Naive thymus-derived CD4-positive, alpha-beta T cell (primary cell): ENCODE results near the gene IL23A. TPM values are rescaled to one million over a fixed set of nuclear protein-coding genes. Genes with fewer than 3 reads are reported as not detected.
"Not testable (repeated sequence)": the region's sequence is repeated elsewhere in the genome, so short reads cannot be mapped to it uniquely, and the experiment has no call there.

Experiments
- ATAC-seq: fragments of 150-1000 bp; cut with Tn5 transposase; 2 replicates; pipeline ENCODE4 v1.10.0; 2021; ENCODE audit warnings: mild to moderate bottlenecking, moderate library complexity
- CTCF ChIA-PET: fragments of 350-600 bp; sonication (Branson Sonifier 250); formaldehyde crosslinking; loops from one replicate; lab custom pipeline; 2021; ENCODE audit warnings: antibody characterized with exemption; lab: Charles Lee
- POLR2A ChIA-PET: fragments of 350-600 bp; sonication (Branson Sonifier 250); formaldehyde crosslinking; loops from one replicate; lab custom pipeline; 2021; ENCODE audit warnings: antibody characterized with exemption, inconsistent platforms; lab: Charles Lee
- DNase-seq, 9 donors: peaks; one replicate each; pipeline versions ENCODE4 v3.0.0 to v3.0.0-alpha.2; 2020 to 2022; ENCODE audit warnings: mixed read lengths in 1 of 9
- H3K27ac ChIP-seq: one replicate; pipeline ENCODE4 v1.7.0; 2013; ENCODE audit warnings: mild to moderate bottlenecking, low read depth, low read length, moderate library complexity
- H3K27me3 ChIP-seq, 2 donors: one replicate each; pipeline ENCODE4 v1.7.0; 2013; ENCODE audit warnings: low read length in 2 of 2, mild to moderate bottlenecking in 2 of 2, moderate library complexity in 2 of 2; ENCODE audit not compliant: control insufficient read depth in 2 of 2, insufficient read depth in 2 of 2
- H3K36me3 ChIP-seq, 3 experiments: 1 replicate in 2 of 3; 2 replicates in 1 of 3; pipeline ENCODE4 v1.7.0; 2013; ENCODE audit warnings: low read length in 3 of 3, mild to moderate bottlenecking in 3 of 3, moderate library complexity in 1 of 3; ENCODE audit not compliant: insufficient read depth in 3 of 3, control insufficient read depth in 2 of 3
- H3K4me1 ChIP-seq, 2 donors: one replicate each; pipeline ENCODE4 v1.7.0; 2013; ENCODE audit warnings: low read length in 2 of 2, mild to moderate bottlenecking in 2 of 2, moderate library complexity in 1 of 2; ENCODE audit not compliant: control insufficient read depth in 2 of 2, insufficient read depth in 2 of 2
- H3K4me3 ChIP-seq: 2 replicates; pipeline ENCODE4 v1.7.0; 2013; ENCODE audit warnings: mild to moderate bottlenecking, low read length
- H3K9me3 ChIP-seq, 3 experiments: 1 replicate in 2 of 3; 2 replicates in 1 of 3; pipeline ENCODE4 v1.7.0; 2013; ENCODE audit warnings: low read length in 3 of 3; ENCODE audit not compliant: control insufficient read depth in 2 of 3
- H3K27ac Mint-ChIP-seq, 9 donors: one replicate each; pipeline ENCODE4 v1.8.0; 2020 to 2022; ENCODE audit warnings: mixed read lengths in 9 of 9, mild to moderate bottlenecking in 8 of 9, moderate library complexity in 5 of 9, inconsistent platforms in 2 of 9
- H3K27me3 Mint-ChIP-seq, 5 donors: one replicate each; pipeline ENCODE4 v1.8.0; 2021 to 2022; ENCODE audit warnings: mixed read lengths in 5 of 5, mild to moderate bottlenecking in 1 of 5
- H3K36me3 Mint-ChIP-seq, 5 donors: one replicate each; pipeline ENCODE4 v1.8.0; 2020 to 2022; ENCODE audit warnings: mixed read lengths in 5 of 5, mild to moderate bottlenecking in 3 of 5, inconsistent platforms in 1 of 5
- H3K4me1 Mint-ChIP-seq, 7 donors: one replicate each; pipeline ENCODE4 v1.8.0; 2020 to 2022; ENCODE audit warnings: mixed read lengths in 7 of 7, mild to moderate bottlenecking in 3 of 7, inconsistent platforms in 1 of 7
- H3K4me3 Mint-ChIP-seq, 10 donors: one replicate each; pipeline ENCODE4 v1.8.0; 2020 to 2022; ENCODE audit warnings: mild to moderate bottlenecking in 10 of 10, mixed read lengths in 10 of 10, moderate library complexity in 6 of 10, inconsistent platforms in 2 of 10
- H3K9me3 Mint-ChIP-seq, 11 donors: one replicate each; pipeline ENCODE4 v1.8.0; 2020 to 2022; ENCODE audit warnings: mixed read lengths in 11 of 11, mild to moderate bottlenecking in 4 of 11, inconsistent platforms in 1 of 11, moderate library complexity in 1 of 11
- intact Hi-C, 2 donors: fragments of 100-400 bp; cut with micrococcal nuclease; formaldehyde crosslinking; loops; one replicate each; pipeline ENCODE4 v1.15.1; 2023
- polyA plus RNA-seq, 2 donors: library from polyadenylated mRNA; unstranded; fragments of 300-500 nt; fragmentation: Illumina TruSeq; gene quantifications; one replicate each; pipeline ENCODE4 v1.2.3, GENCODE V29; 2021
- total RNA-seq, 6 experiments: library from RNA in 5 of 6; stranded (reverse) in 5 of 6; gene quantifications; 1 replicate in 5 of 6; 2 replicates in 1 of 6; pipeline ENCODE4 v1.2.3 and lab custom pipeline; 2021 to 2026

Gene IL23A
- total and polyA plus RNA-seq, 7 experiments from 2014 or later = 14.4 to 42.0 (median 20.1) TPM

DNA sequence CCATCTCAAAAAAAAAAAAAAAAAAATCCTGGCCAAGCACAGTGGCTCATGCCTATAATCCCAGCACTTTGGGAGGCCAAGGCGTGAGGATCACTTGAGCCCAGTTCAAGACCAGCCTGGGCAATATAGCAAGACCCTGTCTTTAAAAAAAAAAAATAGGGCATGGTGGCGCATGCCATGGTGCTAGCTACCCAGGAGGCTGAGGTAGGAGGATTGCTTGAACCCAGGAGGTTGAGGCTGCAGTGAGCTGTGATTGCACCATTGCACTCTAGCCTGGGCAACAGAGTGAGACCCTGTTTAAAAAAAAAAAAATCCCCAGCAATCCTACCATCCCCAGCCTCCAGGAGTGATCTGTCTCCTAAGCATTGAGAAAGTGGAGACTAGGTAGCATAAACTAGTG, 3.6 kb downstream of the IL23A start:
- ATAC-seq, H3K27me3 ChIP-seq, H3K9me3 Mint-ChIP-seq, DNase-seq, intact Hi-C loops, H3K9me3 ChIP-seq, H3K4me3 ChIP-seq, H3K27me3 Mint-ChIP-seq, H3K4me3 Mint-ChIP-seq: not testable (repeated sequence)
- ChIA-PET POLR2A (interaction anchor here (0.7 to 5.4 kb wide), 4 partner anchors 9 to 30 kb away, joined by 3 to 41 read pairs (median 5); partner anchors contain the start of genes PAN2 and STAT2), CTCF (interaction anchor here (0.6 to 0.7 kb wide), 2 partner anchors 31 to 122 kb away, joined by 3 to 5 read pairs; no protein-coding TSS in a partner anchor)
- Histone ChIP-seq H3K27ac (peak overlapping the region; percentile 7), H3K4me1 (peaks cover 22 to 24% of the 10 kb centered on the region in 2 donors), H3K36me3 (peaks cover 0 to 55% (median 5%) of the 10 kb centered on the region in 3 experiments)
- Mint-ChIP-seq H3K36me3 (peaks cover 15 to 38% (median 30%) of the 10 kb centered on the region in 5 donors), H3K4me1 (peaks cover 16 to 46% (median 36%) of the 10 kb centered on the region in 7 donors), H3K27ac (peak overlapping the region in 6 of 9 donors; percentile 57 to 82 (median 70))

DNA sequence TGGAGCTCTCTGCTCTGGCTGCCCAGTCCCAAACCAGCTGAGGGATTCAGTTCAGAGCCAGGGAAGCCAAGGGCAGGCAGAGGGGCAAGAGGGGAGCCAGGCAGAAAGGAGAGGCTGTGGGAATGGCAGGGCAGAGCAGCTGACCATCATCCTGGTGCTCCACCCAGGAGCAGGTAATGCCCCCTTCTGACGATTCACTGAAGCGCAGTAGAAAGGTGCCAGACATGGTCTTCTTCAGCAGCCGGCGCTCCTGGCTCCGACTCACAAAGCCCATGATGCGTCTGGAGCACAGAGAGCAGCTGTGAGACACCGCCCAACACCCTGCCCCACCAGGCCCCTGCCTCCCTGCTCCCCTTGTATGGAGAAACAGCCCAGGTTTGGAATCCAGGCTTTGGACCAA, 8.0 kb downstream of the IL23A start:
- Histone ChIP-seq H3K9me3 (no peaks in the 10 kb centered on the region), H3K4me1 (no peaks in the 10 kb centered on the region), H3K27ac (no peak overlapping the region), H3K36me3 (peaks cover 20 to 87% (median 31%) of the 10 kb centered on the region in 3 experiments), H3K27me3 (no peaks in the 10 kb centered on the region), H3K4me3 (no peak overlapping the region)
- Mint-ChIP-seq H3K36me3 (peaks cover 23 to 52% (median 33%) of the 10 kb centered on the region in 5 donors), H3K9me3 (no peaks in the 10 kb centered on the region), H3K4me1 (peaks cover 0 to 6% (median 2%) of the 10 kb centered on the region in 7 donors), H3K4me3 (no peak overlapping the region), H3K27ac (peak overlapping the region in 7 of 9 donors; percentile 13 to 75 (median 51)), H3K27me3 (no peaks in the 10 kb centered on the region)
- intact Hi-C loops = loop anchor here in 1 of 2 donors (1.0 kb wide), 1 partner anchor 12 kb away; no protein-coding TSS in a partner anchor
- ChIA-PET CTCF (interaction anchor here (0.7 to 0.8 kb wide), 2 partner anchors 9 to 13 kb away, joined by 3 read pairs; partner anchors contain the start of gene STAT2), POLR2A (interaction anchor here (1.1 kb wide), 1 partner anchor 31 kb away, joined by 4 read pairs; the partner anchor contains the start of gene CNPY2)
- peak; percentile 22 for ATAC-seq
- DNase-seq = no peak

DNA sequence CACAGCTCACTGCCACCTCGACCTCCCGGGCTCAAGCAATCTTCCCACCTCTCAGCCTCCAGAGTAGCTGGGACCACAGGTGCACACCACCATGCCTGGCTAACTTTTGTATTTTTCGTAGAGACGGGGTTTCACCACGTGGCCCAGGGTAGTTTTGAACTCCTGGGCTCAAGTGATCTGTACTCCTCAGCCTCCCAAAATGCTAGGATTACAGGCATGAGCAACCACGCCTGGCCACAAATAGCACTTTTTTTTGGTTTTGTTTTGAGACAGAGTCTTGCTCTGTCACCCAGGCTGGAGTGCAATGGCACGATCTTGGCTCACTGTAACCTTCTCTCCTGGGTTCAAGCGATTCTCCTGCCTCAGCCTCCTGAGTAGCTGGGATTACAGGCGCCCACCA, 8.6 kb downstream of the IL23A start:
- DNase-seq, intact Hi-C loops, H3K9me3 Mint-ChIP-seq, ATAC-seq, H3K4me3 Mint-ChIP-seq, H3K4me1 Mint-ChIP-seq, H3K4me1 ChIP-seq, H3K4me3 ChIP-seq, H3K27me3 Mint-ChIP-seq, H3K27ac ChIP-seq, H3K9me3 ChIP-seq, H3K27me3 ChIP-seq: not testable (repeated sequence)
- peaks cover 20 to 90% (median 31%) of the 10 kb centered on the region in 3 experiments for H3K36me3 ChIP-seq
- Mint-ChIP-seq H3K27ac (peak overlapping the region in 2 of 9 donors; percentile 46 to 67), H3K36me3 (peaks cover 25 to 50% (median 33%) of the 10 kb centered on the region in 5 donors)
- ChIA-PET POLR2A (interaction anchor here (1.1 kb wide), 1 partner anchor 13 kb away, joined by 5 read pairs; the partner anchor contains the start of gene STAT2), CTCF (interaction anchor here (0.7 to 1.2 kb wide), 2 partner anchors 12 to 13 kb away, joined by 3 to 5 read pairs; partner anchors contain the start of gene STAT2)

DNA sequence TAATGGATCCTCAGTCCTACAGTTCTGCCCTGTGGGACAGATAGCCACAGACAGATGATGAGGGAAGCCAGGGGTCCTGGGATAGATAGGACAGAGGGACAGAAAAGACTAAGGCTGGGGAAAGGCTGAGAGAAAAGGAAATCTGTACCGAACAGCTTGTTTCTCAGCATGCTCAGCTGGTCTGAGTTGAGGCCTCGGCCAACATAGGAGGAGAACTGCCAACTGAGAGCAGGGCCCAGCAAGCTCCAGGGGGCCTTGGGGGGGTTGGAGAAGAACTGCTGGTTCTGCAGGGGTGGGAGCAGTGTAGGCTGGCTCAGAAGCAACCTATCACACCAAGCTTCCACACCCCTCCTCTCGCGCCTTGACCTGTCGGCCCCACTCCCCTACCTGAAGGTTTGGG, 10.1 kb downstream of the IL23A start:
- Mint-ChIP-seq H3K36me3 (peaks cover 21 to 41% (median 25%) of the 10 kb centered on the region in 5 donors), H3K9me3 (no peaks in the 10 kb centered on the region), H3K27ac (peak overlapping the region in 5 of 9 donors; percentile 14 to 62 (median 23)), H3K4me3 (no peak overlapping the region), H3K4me1 (peaks cover 0 to 4% (median 0%) of the 10 kb centered on the region in 7 donors), H3K27me3 (no peaks in the 10 kb centered on the region)
- no peaks in the 10 kb centered on the region for H3K4me1 ChIP-seq
- no peak overlapping the region for H3K27ac ChIP-seq
- POLR2A ChIA-PET = interaction anchor here (0.9 to 1.5 kb wide), 3 partner anchors 11 to 32 kb away, joined by 3 to 5 read pairs (median 3); partner anchors contain the start of gene STAT2
- no peaks in the 10 kb centered on the region for H3K27me3 ChIP-seq
- intact Hi-C loops = no loop called here
- H3K9me3 ChIP-seq = no peaks in the 10 kb centered on the region
- CTCF ChIA-PET = interaction anchor here (1.0 kb wide), 1 partner anchor 11 kb away, joined by 4 read pairs; the partner anchor contains the start of gene STAT2
- peaks cover 20 to 89% (median 31%) of the 10 kb centered on the region in 3 experiments for H3K36me3 ChIP-seq
- no peak for DNase-seq
- H3K4me3 ChIP-seq = no peak overlapping the region
- ATAC-seq = no peak

DNA sequence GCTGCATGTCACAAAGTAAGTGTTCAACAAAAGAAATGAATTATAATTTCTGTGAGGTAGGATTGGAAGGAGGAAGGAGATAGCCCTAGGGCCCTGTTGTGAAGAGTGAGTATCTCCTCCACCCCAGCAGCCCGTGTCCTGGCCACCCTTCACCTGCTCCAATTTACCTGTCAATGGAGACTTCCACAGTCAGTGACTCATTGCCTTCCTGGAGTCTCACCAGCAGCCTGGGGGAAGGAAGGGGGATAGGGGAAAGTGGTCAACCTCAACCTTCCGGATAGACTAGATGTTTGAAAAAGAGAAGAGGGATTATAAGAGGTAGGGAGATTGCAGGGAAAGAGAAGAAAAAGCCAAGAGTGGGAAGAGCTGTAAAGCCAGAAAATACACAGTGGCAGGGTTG, 12.0 kb downstream of the IL23A start:
- Mint-ChIP-seq H3K4me1 (peaks cover 0 to 6% (median under 1%) of the 10 kb centered on the region in 7 donors), H3K4me3 (no peak overlapping the region), H3K9me3 (no peaks in the 10 kb centered on the region), H3K27me3 (no peaks in the 10 kb centered on the region), H3K27ac (peak overlapping the region in 5 of 9 donors; percentile 14 to 32 (median 27)), H3K36me3 (peaks cover 19 to 50% (median 23%) of the 10 kb centered on the region in 5 donors)
- no peak for DNase-seq
- peaks cover 27 to 92% (median 45%) of the 10 kb centered on the region in 3 experiments for H3K36me3 ChIP-seq
- intact Hi-C loops = no loop called here
- ATAC-seq = no peak
- H3K4me3 ChIP-seq = no peak overlapping the region
- H3K9me3 ChIP-seq = no peaks in the 10 kb centered on the region
- H3K27ac ChIP-seq = no peak overlapping the region
- POLR2A ChIA-PET = interaction anchor here (1.3 to 3.6 kb wide), 3 partner anchors 9 to 17 kb away, joined by 4 to 18 read pairs (median 6); partner anchors contain the start of genes IL23A, PAN2 and STAT2
- CTCF ChIA-PET = interaction anchor here (2.0 kb wide), 1 partner anchor 9 kb away, joined by 6 read pairs; the partner anchor contains the start of gene STAT2
- no peaks in the 10 kb centered on the region for H3K4me1 ChIP-seq
- no peaks in the 10 kb centered on the region for H3K27me3 ChIP-seq

DNA sequence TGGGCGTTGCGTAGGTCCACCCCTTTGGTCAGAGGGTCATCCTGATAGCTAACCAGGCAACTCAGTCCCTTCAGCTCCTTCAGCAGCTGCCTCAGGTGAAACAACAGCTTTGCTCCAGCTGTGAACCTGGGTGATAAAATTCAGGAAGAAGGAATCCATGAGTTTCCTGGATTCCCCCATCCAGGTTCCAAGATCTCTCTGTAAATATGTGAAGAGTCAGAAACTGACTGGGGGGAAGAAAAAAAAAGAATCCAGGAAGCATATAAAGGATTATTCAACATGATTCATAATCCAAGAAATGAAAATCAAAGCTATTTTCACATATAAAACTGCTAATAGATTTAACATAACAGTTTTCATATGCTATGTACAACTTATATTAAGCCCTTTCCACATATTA, 12.6 kb downstream of the IL23A start:
- H3K9me3 ChIP-seq = no peaks in the 10 kb centered on the region
- no peaks in the 10 kb centered on the region for H3K27me3 Mint-ChIP-seq
- peaks cover 0 to 10% (median 4%) of the 10 kb centered on the region in 7 donors for H3K4me1 Mint-ChIP-seq
- CTCF ChIA-PET = interaction anchor here (1.3 to 2.0 kb wide), 2 partner anchors 8 to 14 kb away, joined by 4 to 6 read pairs; partner anchors contain the start of gene STAT2
- peak overlapping the region in 1 of 9 donors; percentile 11 for H3K27ac Mint-ChIP-seq
- POLR2A ChIA-PET = interaction anchor here (0.6 to 3.6 kb wide), 4 partner anchors 9 to 402 kb away, joined by 3 to 18 read pairs (median 5); partner anchors contain the start of genes IL23A, PAN2 and STAT2
- H3K36me3 ChIP-seq = peaks cover 34 to 92% (median 43%) of the 10 kb centered on the region in 3 experiments
- H3K4me1 ChIP-seq = no peaks in the 10 kb centered on the region
- no peaks in the 10 kb centered on the region for H3K9me3 Mint-ChIP-seq
- H3K4me3 Mint-ChIP-seq = no peak overlapping the region
- no peaks in the 10 kb centered on the region for H3K27me3 ChIP-seq
- DNase-seq (no peak), ATAC-seq (no peak)
- no peak overlapping the region for H3K27ac ChIP-seq
- peaks cover 13 to 49% (median 25%) of the 10 kb centered on the region in 5 donors for H3K36me3 Mint-ChIP-seq
- intact Hi-C loops = no loop called here
- no peak overlapping the region for H3K4me3 ChIP-seq
